Loucy (cell line): ENCODE results near the gene RBM39.

Experiments
- EZH2phosphoT487 ChIP-seq: fragments of 200-600 bp; IDR thresholded peaks from 2 replicates; pipeline ENCODE4 v1.6.1; 2018; ENCODE audit warnings: antibody characterized with exemption, mild to moderate bottlenecking, moderate library complexity, borderline replicate concordance
- TF ChIP-seq, protein P1 (sequence below): fragments of 200-600 bp; sonication (generic); conservative IDR thresholded peaks from 2 replicates; pipeline ENCODE4 v1.5.1; 2014; ENCODE audit warnings: mild to moderate bottlenecking, antibody characterized with exemption, low read length

DNA sequence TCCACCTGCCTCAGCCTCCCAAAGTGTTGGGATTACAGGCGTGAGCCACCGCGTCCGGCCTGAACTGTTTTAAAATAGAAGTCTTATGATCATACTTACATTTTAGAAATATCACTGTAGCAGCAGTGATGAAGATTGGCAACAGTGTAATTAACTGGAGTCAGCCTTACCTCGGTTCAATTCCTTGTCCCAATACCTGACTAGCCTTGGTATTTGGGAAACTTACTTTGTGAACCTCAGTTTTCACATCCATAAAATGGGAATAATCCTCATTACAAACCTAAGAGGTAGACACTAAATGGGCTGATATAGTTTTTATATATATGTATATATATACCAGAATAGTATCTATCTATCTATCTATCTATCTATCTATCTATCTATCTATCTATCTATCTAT lies 49.0 kb upstream of the RBM39 start:
- TF ChIP-seq, protein P1, sequence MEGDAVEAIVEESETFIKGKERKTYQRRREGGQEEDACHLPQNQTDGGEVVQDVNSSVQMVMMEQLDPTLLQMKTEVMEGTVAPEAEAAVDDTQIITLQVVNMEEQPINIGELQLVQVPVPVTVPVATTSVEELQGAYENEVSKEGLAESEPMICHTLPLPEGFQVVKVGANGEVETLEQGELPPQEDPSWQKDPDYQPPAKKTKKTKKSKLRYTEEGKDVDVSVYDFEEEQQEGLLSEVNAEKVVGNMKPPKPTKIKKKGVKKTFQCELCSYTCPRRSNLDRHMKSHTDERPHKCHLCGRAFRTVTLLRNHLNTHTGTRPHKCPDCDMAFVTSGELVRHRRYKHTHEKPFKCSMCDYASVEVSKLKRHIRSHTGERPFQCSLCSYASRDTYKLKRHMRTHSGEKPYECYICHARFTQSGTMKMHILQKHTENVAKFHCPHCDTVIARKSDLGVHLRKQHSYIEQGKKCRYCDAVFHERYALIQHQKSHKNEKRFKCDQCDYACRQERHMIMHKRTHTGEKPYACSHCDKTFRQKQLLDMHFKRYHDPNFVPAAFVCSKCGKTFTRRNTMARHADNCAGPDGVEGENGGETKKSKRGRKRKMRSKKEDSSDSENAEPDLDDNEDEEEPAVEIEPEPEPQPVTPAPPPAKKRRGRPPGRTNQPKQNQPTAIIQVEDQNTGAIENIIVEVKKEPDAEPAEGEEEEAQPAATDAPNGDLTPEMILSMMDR = no peak
- TF ChIP-seq EZH2phosphoT487 = no peak
